Posterior cingulate gyrus (tissue), 11 donors: ENCODE results near the gene MINAR2.

Experiments used
- DNase-seq, 10 donors: peaks; one replicate each; pipeline versions ENCODE4 v3.0.0 to v3.0.0-alpha.2; 2020 to 2021; ENCODE audit warnings: mixed read lengths in 3 of 10
- intact Hi-C: fragments of 100-400 bp; cut with DNase I; formaldehyde crosslinking; loops from one replicate; pipeline ENCODE4 v1.15.1; 2023

Gene MINAR2, protein sequence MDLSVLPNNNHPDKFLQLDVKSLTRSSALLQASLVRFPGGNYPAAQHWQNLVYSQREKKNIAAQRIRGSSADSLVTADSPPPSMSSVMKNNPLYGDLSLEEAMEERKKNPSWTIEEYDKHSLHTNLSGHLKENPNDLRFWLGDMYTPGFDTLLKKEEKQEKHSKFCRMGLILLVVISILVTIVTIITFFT

DNA sequence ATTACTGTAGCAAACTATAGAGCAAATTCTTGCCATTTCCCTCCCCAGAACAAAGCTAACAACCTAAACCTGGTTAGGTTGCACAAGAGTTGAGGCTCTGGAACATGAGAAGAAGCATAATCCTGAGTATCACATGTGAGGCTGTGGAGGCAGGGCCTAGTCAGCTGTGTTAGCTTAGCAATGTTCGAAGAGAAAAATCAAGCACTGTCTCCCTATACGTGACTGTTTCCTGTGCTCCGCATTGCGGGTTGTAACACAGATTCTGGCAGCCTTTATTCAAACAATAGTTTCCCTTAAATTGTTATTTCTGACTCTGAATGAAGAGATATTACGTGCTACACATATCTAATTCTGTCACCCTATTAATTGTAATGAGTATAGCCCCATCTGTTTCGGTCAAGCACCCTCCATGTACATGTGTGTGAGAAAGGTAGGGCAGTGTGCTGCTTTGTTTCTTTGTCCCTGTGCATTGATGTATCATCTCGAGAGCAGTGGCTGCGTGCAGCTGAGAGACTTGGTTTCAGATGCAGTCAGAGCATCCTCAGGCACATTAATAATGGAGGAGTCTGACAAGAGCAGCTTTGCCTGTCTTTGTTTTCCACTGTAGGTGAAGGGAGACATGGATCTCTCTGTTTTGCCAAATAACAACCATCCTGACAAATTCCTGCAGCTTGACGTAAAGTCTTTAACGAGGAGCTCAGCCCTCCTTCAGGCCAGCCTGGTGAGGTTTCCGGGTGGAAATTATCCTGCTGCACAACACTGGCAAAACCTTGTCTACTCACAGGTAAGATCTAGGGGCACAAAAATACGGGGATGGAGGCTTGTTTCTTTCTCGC lies at the start of gene MINAR2:
Gene MINAR2 (plus strand): TSS at position 523 of the 836 bp plus-strand sequence. CDS start 97 bp downstream, at position 620.
- intact Hi-C loops = no loop called here
- no peak for DNase-seq

GRCh38 chr5:129698661-129699060 lies 49.2 kb upstream of the MINAR2 start:
- intact Hi-C loops = no loop called here

DNA sequence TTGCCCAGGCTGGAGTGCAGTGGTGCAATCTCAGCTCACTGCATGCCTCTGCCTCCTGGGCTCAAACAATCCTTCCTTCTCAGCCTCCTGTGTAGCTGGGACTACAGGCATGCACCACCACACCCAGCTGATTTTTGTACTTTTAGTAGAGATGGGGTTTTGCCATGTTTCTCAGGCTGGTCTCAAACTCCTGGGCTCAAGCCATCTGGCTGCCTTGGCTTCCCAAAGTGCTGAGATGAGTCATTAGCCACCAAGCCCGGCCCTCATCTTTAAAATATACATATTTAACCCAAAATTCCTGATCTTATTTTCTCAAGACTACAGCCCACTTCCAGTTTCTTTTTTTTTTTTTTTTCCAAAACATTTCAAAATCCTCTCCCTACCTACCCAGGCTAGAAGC lies 31.7 kb upstream of the MINAR2 start:
- intact Hi-C loops = no loop called here

More at GRCh38 chr5:129698661-129699060, 49.2 kb upstream of the MINAR2 start:
- no peak for DNase-seq

DNA sequence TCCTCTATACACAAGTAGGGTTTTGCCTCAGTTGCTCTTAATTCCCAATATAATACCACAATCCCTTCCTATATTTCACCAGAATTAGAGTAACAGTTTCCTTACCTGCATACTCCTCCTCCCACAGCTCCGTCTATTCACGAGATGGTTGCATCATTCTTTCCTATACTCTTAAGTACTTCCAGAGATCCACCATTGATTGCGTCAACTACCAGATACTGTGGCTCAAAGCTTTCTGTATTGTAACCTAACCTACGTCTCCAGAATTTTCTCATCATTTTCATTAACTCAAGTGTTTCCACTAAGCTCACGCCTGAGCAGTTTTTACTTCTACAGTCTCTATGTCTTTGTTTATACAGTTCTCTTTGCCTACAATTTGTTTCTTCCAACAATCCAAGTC lies 31.2 kb upstream of the MINAR2 start:
- DNase-seq = no peak
- intact Hi-C loops = no loop called here

More for the DNA sequence above, 31.7 kb upstream of the MINAR2 start:
- peak in 3 of 10 donors; percentile 8 to 73 (median 15) for DNase-seq

DNA sequence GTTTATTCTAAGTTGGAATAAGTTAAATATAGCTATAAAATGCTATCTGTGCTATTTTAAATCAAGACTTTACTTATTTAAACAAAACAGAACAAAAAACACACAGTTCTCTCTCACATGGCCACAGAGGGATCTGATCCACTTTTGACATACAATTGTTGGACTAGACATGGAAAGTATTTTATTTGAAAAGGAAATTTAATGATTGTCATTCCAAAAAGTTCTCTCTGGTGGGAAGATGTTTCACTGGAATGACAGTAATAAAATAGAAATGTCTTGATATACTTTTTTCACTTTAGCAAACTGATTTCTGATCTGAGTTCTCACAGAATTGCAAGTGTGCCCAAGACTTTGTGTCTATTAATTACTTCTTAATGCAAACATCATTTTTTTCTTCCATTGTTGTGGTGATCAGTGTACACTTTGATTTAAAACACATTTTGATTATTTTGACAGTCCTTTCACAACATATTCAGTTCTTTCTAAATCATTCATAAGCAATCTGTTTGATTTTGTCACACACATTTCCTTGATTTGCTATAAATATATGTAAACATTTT lies 30.1 kb upstream of the MINAR2 start:
- intact Hi-C loops = no loop called here

DNA sequence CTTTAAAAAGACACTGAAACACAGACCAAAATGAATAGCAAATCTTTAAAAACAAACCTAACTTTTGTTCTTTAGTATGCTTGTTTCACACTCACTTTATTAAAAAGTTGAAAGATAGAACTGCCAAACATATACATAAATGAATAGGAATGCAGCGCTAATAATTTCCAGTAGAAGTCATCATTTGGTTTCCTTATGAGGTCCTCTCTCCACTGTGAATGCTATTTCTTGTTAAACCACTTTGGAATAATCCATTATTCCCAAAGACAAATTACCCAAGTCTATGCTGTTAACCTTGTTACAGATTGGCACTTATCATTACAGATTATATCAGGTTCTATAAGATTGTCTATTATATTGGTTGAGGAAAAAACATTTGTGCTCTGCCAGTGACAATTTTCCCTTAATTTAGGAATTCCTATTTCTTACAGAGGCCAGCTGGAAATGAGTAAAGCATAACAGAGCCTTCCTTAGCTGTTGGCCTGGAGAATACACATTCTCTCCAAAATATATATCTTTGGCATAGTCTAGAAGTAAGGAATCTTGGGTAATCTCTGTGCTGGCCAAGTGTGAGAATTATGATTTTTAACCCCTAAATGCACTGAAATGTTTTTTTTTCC lies 29.3 kb upstream of the MINAR2 start:
- intact Hi-C loops = no loop called here
- no peak for DNase-seq

More for the DNA sequence above, 30.1 kb upstream of the MINAR2 start:
- no peak for DNase-seq

DNA sequence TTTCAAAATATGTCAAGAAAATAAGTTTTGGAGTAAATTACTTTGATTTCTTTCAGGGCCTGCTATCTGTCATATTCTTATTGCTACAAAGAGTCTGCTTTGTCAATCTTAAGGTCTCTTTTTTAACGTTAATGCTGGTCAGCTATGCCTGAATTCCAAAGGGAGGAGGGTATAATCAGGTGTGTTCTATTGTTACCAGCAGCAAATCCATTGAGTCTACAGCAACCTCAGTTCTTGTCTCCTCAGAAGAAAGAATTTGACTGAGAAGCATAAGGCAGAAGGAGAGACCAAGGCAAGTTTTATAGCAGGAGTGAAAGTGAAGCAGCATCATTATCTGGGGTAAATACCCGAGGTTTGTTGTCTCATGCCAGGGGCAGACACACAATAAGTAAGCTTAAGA lies 23.7 kb upstream of the MINAR2 start:
- intact Hi-C loops = no loop called here

DNA sequence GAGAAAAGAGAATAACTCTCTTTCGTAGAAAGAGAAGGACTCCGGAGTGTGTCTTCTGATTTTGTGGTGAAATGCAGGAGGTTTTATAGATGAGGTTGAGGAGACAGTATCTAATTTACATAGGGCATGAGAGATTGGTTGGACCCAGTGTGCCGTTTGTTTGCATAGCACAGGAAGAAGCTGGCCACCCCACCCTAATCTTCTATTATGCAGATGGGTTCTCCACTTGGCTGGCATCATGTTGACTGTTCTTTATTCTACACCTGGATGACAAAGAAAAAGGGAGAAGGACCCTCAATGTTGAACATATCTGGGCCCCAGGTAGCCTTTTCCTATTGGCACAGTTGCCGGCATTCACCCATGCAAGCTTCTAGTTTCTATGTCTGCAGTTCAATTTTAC lies 23.2 kb upstream of the MINAR2 start:
- DNase-seq = no peak
- intact Hi-C loops = no loop called here

More for the DNA sequence above, 23.7 kb upstream of the MINAR2 start:
- no peak for DNase-seq

- no peak for DNase-seq
- intact Hi-C loops = no loop called here
Measured at GRCh38 chr5:129739773-129740172, 8.1 kb upstream of the MINAR2 start.

GRCh38 chr5:129743541-129744187 lies 4.2 kb upstream of the MINAR2 start:
- intact Hi-C loops = no loop called here
- no peak for DNase-seq

DNA sequence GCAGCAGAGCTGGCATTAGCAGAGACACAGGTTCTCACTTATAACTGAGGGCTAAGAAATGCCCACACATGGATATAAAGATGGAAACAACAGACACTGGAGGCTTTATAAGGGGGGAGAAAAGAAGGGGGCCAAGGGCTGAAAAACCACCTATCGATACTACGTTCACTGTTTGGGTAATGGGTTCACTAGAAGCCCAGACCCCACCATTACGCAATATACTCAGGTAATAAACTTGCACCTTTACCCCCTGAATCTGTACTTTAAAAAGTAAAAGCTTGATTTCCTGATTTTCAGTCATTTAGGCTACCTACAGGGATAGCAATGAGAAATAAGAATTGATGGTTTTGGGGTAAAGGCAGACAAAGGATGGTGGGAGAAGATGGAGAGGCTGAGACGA lies 1.9 kb upstream of the MINAR2 start:
- no peak for DNase-seq
- intact Hi-C loops = no loop called here

DNA sequence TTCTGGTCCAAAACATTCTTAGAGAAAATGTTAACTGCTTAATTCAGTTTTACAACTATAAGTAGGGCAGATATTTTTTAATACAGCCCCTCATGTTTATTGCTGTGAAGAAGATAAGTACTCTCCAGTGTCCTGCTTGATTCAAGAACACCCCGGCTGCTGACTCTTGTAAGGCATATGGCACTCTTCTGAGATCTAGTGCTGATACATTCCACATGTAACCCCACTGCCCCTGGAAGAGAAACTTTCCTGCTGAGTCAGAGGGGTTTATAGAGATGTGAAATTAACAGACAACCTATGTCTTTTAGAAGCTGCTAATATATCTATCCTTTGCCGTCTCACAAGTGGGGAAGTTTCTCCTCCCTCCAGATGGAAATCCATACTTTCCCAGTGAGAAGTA lies 1.0 kb upstream of the MINAR2 start:
- intact Hi-C loops = no loop called here
- no peak for DNase-seq

- DNase-seq = no peak
- intact Hi-C loops = no loop called here
Measured at GRCh38 chr5:129748913-129749880, 1.3 kb downstream of the MINAR2 start.

DNA sequence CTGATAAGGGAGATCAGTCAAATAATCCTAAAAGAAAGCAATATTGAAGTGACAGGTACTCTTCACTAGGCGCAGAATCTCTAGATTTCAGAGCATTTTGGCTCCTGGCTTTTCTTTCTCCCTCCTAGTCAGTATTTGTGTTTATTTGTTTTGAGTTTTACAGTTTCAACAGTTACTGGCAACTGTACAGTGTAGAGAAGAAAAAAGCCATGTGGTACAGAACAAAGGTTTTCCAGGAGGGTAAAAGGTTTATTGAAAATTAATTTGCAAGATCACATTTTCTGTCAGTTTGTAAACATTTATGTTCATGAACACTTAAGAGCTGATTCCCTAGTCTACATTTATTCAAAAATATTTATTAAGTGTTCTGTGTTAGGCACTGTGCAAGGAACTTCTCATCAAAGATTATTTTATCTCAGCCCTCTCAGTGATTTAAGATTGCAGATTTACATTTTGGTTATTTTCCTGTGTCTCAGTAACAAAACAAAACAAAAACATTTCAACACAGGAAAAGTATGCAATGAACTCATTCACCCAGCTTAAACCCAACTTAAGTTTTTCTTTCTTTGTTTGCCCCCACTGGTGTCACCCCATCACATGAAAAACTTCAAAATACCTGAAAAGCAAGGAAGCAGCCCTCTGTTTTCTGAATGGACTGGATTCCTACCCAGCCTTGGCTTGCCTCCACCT lies 12.9 kb downstream of the MINAR2 start:
- DNase-seq = no peak
- intact Hi-C loops = loop anchor here (10.0 kb wide), 1 partner anchor 296 kb away; the partner anchor contains the start of gene ADAMTS19

DNA sequence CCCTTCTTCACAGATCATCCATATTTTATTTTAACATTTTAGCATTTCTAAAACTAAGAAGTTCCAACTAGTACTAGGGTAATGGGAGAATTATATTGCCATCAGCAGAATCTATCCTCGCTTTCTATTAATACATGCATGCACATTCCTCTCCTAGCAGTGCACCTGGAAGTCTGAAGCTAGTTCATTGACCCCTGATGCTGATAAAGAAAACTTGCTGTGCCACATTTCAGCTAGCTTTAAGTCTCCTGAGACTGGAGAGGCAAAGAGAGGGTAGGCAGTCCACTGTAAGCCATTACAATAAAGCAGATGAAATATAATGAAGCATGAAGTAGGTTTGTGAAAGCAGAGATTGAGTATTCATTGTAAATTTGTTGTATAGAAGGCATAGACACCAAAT lies 15.8 kb downstream of the MINAR2 start:
- DNase-seq = no peak
- intact Hi-C loops = loop anchor here (10.0 kb wide), 1 partner anchor 299 kb away; the partner anchor contains the start of gene ADAMTS19

DNA sequence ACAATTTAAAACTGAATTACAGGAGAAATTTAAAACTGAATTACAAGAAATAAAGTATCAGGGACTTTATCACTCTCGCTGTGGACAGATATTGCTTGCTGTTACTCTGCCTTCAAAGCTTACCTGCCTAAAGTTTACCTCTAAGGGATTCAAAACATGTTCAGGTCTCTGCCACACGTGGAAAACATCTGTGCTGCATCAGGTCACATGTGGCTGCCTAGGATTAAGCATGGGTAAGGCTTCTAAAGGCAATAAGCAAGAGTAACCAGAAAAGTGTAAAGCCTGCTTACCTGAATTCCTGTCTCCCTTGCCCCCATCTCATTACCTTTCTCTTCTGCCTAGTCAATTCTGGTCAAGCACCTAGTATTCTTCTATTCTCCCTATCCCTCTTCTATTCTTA lies 18.9 kb downstream of the MINAR2 start:
- intact Hi-C loops = loop anchor here (5.0 to 10.0 kb wide), 3 partner anchors 302 to 1554 kb away; partner anchors contain the start of gene ADAMTS19
- no peak for DNase-seq

GRCh38 chr5:129767927-129768380 lies 20.1 kb downstream of the MINAR2 start:
- intact Hi-C loops = loop anchor here (1.0 to 10.0 kb wide), 5 partner anchors 303 to 1556 kb away; partner anchors contain the start of gene ADAMTS19

DNA sequence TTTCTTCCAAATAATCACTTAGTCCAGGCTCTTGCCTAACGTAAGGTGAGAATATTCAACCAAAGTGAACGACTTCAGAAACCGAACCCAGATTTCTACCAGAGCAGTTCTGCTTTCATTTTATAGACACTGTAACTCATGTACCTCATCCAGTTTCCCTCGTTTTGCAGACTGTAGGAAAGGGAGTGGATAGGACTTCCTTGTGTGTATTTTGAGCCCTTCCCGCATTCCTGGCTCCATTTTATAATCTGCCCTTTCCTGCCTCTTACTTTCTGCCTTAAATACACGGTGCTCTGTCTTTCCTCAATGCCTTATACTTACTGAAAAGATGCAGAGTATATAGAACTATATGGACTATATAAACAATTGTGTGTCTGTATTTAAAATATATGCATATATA lies 20.8 kb downstream of the MINAR2 start:
- no peak for DNase-seq
- intact Hi-C loops = loop anchor here (1.0 to 10.0 kb wide), 5 partner anchors 304 to 1556 kb away; partner anchors contain the start of gene ADAMTS19

More at GRCh38 chr5:129767927-129768380, 20.1 kb downstream of the MINAR2 start:
- peak in 7 of 10 donors; percentile 22 to 74 (median 64) for DNase-seq
